OCI-LY3 (cell line): ENCODE measurements around the gene IFITM1.
"Not testable (repeated sequence)": the region's sequence is repeated elsewhere in the genome, so short reads cannot be mapped to it uniquely, and the experiment has no call there.

Source experiments
- CTCF ChIP-seq: fragments of 200-600, 300-600 bp; sonication (generic); IDR thresholded peaks from 2 replicates; pipeline ENCODE4 v1.5.1; 2014; ENCODE audit warnings: antibody characterized with exemption, low read length, low read depth
- EZH2phosphoT487 ChIP-seq: fragments of 200-600 bp; shearing (Covaris generic); IDR thresholded peaks from 2 replicates; pipeline ENCODE4 v1.6.1; 2018; ENCODE audit warnings: antibody characterized with exemption, mixed run types, low read depth

- TF ChIP-seq CTCF, EZH2phosphoT487: not testable (repeated sequence)
These were observed 35.6 kb downstream of the IFITM1 start for GRCh38 chr11:349270-349954.
